Gastroesophageal sphincter (tissue), 3 donors: Measurements from ENCODE around the gene MYD88.

ENCODE experiments used
- EP300 ChIP-seq: sonication (generic); formaldehyde crosslinking; IDR thresholded peaks from one replicate; pipeline ENCODE4 v1.6.1; 2017; ENCODE audit warnings: antibody characterized with exemption, mild to moderate bottlenecking
- POLR2A ChIP-seq, 2 donors: fragments of 450-650 bp; IDR thresholded peaks; one replicate each; pipeline ENCODE4 v1.6.1; 2017; ENCODE audit warnings: antibody characterized with exemption in 2 of 2, mild to moderate bottlenecking in 2 of 2, moderate library complexity in 1 of 2
- POLR2AphosphoS5 ChIP-seq: sonication (generic); formaldehyde crosslinking; IDR thresholded peaks from one replicate; pipeline ENCODE4 v1.6.1; 2017; ENCODE audit warnings: antibody characterized with exemption
- TF ChIP-seq, protein P1 (sequence below), 4 experiments: fragments of 200-600 bp in 2 of 4; fragments of 450-650 bp in 2 of 4; sonication (generic) in 1 of 4; IDR thresholded peaks; one replicate each; pipeline ENCODE4 v1.5.1; 2017 to 2019; ENCODE audit warnings: antibody characterized with exemption in 4 of 4, mild to moderate bottlenecking in 2 of 4, moderate library complexity in 2 of 4

DNA sequence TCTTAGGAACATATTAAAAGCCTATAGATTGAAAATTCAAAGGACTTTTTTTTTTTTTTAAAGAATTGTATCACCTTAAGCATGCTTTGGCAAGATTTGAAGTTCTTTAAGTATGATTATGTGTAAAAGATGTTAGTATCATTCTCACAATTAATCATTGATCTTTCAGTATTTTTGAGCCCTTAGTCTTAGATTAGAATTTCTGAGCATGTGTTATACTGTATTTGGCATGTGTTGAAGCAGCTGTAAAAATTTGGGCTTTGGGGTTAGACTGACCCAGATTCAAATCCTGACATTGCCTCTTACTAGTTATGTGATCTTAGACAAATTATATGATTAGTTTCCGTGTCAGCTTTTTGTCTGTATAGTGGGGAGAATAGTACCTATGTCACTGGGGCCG, 33.2 kb downstream of the MYD88 start:
- TF ChIP-seq POLR2A (IDR thresholded peaks at IDR 0.05) (no peak), EP300 (no peak), POLR2AphosphoS5 (no peak)
- TF ChIP-seq, protein P1, sequence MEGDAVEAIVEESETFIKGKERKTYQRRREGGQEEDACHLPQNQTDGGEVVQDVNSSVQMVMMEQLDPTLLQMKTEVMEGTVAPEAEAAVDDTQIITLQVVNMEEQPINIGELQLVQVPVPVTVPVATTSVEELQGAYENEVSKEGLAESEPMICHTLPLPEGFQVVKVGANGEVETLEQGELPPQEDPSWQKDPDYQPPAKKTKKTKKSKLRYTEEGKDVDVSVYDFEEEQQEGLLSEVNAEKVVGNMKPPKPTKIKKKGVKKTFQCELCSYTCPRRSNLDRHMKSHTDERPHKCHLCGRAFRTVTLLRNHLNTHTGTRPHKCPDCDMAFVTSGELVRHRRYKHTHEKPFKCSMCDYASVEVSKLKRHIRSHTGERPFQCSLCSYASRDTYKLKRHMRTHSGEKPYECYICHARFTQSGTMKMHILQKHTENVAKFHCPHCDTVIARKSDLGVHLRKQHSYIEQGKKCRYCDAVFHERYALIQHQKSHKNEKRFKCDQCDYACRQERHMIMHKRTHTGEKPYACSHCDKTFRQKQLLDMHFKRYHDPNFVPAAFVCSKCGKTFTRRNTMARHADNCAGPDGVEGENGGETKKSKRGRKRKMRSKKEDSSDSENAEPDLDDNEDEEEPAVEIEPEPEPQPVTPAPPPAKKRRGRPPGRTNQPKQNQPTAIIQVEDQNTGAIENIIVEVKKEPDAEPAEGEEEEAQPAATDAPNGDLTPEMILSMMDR (IDR thresholded peaks at IDR 0.05) = no peak
